COR-L47 (cell line): ENCODE results near the gene TRIM40.
"Not testable (repeated sequence)": the region's sequence is repeated elsewhere in the genome, so short reads cannot be mapped to it uniquely, and the experiment has no call there.

Experiments used
- DNase-seq: peaks from one replicate; lab custom pipeline; 2025; lab: John Stamatoyannopoulos, UW

The TRIM40 gene

GRCh38 chr6:30113841-30114240 is 22.1 kb upstream of the TRIM40 start:
- no peak for DNase-seq

- no peak for DNase-seq
Measured at GRCh38 chr6:30116724-30117123, 19.2 kb upstream of the TRIM40 start.

GRCh38 chr6:30118691-30119090 is 17.2 kb upstream of the TRIM40 start:
- not testable (repeated sequence) for DNase-seq

GRCh38 chr6:30121446-30122366 is 14.2 kb upstream of the TRIM40 start:
- no peak for DNase-seq

GRCh38 chr6:30122515-30122914 is 13.4 kb upstream of the TRIM40 start:
- DNase-seq: no peak

- DNase-seq: no peak
Measured at GRCh38 chr6:30127238-30128093, 8.5 kb upstream of the TRIM40 start.

GRCh38 chr6:30129265-30130178 is 6.4 kb upstream of the TRIM40 start:
- no peak for DNase-seq

- no peak for DNase-seq
Measured at GRCh38 chr6:30130179-30130679, 5.7 kb upstream of the TRIM40 start.

- DNase-seq: peak; percentile 79
Measured at GRCh38 chr6:30130887-30131862, 4.8 kb upstream of the TRIM40 start.

- DNase-seq: no peak
Measured at GRCh38 chr6:30131947-30132497, 3.9 kb upstream of the TRIM40 start.

- no peak for DNase-seq
Measured at GRCh38 chr6:30135147-30135546, 793 bp upstream of the TRIM40 start.

GRCh38 chr6:30136570-30137286 is 788 bp downstream of the TRIM40 start:
- no peak for DNase-seq

GRCh38 chr6:30140240-30140639 is 4.3 kb downstream of the TRIM40 start:
- not testable (repeated sequence) for DNase-seq

GRCh38 chr6:30142665-30143064 is 6.7 kb downstream of the TRIM40 start:
- DNase-seq: no peak

GRCh38 chr6:30143780-30144179 is 7.8 kb downstream of the TRIM40 start:
- DNase-seq: no peak

- DNase-seq: no peak
Measured at GRCh38 chr6:30144811-30145210, 8.9 kb downstream of the TRIM40 start.

- DNase-seq: no peak
Measured at GRCh38 chr6:30145818-30146217, 9.9 kb downstream of the TRIM40 start.

GRCh38 chr6:30147096-30147495 is 11.2 kb downstream of the TRIM40 start:
- DNase-seq: no peak

- DNase-seq: no peak
Measured at GRCh38 chr6:30149234-30149633, 13.3 kb downstream of the TRIM40 start.
